SK-N-DZ (cell line): ENCODE measurements around the gene ZNF507.
"Not testable (repeated sequence)": the region's sequence is repeated elsewhere in the genome, so short reads cannot be mapped to it uniquely, and the experiment has no call there.

Experiments
- DNase-seq: peaks from one replicate; pipeline ENCODE4 v3.0.0-alpha.2; 2015; ENCODE audit warnings: low spot score

The ZNF507 gene

GRCh38 chr19:32367948-32368536, 22.6 kb downstream of the ZNF507 start:
- DNase-seq = no peak

- DNase-seq = no peak
These were observed 23.4 kb downstream of the ZNF507 start for GRCh38 chr19:32368787-32369186.

GRCh38 chr19:32372726-32373517, 27.5 kb downstream of the ZNF507 start:
- DNase-seq = no peak

DNA sequence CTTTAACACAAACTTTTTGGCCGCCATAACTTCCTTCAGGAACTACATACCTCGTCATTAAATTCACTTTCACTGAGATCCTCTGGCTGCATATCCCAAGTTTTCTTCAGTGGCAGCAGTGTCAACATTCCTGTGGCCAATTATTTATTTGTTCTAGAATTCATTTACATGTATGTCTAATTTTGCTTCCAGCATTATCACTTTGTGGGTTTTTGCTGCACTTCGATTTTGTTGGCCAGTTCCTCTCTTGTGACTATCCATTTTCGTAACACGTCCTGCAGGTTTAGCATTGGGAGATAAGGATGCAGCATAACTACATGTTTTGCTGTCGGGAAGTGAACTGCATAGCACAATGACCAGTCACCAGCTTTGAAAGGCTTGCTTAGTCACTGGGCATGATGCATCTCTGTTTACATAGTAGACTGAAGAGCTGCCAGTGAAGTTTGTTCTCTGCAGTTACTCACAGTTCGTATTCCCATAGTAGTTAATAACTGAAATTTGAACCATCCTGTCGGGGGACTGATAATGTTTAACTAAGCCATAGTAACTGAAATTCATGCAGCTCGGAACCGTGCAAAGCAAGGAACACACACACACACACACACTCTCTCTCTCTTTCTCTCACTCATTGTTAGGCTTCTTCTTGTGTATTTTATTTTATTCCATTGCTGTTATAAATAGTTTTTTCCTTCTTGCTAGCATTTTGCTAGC, 28.3 kb downstream of the ZNF507 start:
- DNase-seq = no peak

GRCh38 chr19:32374362-32374761, 29.0 kb downstream of the ZNF507 start:
- DNase-seq = not testable (repeated sequence)

DNA sequence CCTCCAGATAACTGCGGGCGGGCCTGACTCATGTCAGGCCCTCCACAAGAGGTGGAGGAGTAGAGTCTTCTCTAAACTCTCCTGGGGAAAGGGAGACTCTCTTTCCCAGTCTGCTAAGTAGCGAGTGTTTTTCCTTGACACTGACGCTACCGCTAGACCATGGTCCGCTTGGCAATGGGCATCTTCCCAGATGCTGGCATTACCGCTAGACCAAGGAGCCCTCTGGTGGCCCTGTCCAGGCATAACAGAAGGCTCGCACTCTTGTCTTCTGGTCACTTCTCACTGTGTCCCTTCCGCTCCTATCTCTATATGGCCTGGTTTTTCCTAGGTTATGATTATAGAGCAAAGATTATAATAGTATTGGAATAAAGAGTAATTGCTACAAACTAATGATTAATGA, 31.7 kb downstream of the ZNF507 start:
- not testable (repeated sequence) for DNase-seq

DNA sequence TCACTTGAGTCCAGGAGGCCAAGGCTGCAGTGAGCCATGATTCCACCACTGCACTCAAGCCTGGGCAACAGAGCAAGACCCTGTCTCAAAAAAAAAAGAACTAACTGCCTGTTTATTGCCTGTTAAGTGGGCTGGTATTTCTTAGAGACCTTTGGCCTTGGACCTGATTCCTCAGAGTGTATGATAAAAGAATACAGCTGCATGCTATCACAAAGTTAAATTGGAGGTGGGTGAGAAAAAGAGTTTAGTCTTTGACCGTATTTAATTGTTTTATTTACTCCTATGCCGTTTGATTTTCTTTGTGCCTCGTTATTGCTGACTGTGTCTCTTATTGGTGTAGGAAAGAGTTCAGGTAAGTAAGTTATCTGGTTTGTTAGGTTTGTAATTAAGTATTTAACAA, 34.9 kb downstream of the ZNF507 start:
- DNase-seq = no peak

- DNase-seq = no peak
These were observed 42.4 kb downstream of the ZNF507 start for GRCh38 chr19:32387701-32388392.

- DNase-seq = no peak
These were observed 43.0 kb downstream of the ZNF507 start for GRCh38 chr19:32388393-32388855.

DNA sequence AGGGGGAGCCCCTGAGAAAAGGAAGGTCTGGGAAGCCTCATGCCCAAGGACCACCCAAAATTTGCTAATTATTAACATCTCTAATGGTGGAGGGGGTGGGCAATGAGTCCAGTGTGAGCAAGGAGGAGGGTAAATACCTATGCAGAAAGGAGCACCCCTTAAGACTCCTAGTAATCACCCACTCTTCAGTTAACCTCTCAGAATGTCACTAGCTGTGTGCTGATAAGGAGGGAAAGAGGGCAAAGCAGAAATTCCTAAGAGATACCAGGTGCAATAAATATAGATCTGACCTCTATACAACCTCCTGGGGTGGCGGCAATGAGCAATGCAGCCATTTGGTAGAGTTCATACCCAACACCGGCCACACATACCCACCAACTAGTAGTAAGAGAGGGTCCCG, 47.5 kb downstream of the ZNF507 start:
- DNase-seq = no peak

DNA sequence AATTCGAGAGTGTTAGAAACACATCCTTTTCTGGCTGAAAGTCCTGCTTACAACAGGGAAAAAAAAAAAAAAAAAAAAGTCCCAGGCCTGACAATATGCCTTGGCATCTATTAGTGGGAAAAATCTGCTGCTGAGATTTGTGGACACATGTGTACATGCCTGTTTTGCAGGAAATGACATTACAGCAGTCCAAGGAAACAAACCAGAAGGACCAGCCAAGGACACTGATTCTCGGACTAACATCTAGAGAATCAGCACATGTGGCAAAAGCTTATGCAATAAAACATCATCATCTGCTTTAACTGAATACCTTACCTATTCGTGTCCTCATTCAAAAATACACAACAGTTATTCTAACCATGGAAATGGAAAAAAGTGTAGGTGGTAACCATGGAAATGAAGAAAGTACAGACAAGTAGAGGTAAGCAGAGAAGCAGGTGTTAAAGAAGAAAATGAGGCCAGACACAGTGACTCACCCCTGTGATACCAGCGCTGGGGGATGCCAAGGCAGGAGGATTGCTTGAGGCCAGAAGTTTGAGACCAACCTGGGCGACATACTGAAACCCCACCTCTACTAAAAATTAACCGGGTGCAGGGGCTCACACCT, 50.7 kb downstream of the ZNF507 start:
- no peak for DNase-seq

- DNase-seq = no peak
These were observed 52.3 kb downstream of the ZNF507 start for GRCh38 chr19:32397671-32398101.

DNA sequence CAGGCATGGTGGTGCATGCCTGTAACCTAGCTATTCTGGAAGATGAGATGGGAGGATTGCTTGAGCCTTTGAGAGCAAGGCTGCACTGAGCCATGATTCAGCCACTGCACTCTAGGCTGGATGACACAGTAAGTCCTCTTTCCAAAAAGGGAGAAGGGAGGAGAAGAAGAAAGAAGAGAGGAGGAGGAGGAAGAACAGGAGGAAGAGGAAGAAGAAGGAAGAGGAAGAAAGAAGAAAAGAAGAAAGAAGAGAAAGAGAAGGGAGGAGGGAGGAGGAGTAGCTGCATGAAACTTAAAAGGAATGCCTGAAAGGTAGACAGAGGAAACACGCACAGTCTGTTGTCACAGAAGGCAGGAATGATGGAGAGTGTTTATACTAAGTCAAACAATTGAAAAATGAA, 56.6 kb downstream of the ZNF507 start:
- no peak for DNase-seq

GRCh38 chr19:32403291-32403995, 58.0 kb downstream of the ZNF507 start:
- DNase-seq = no peak

GRCh38 chr19:32404213-32404932, 59.0 kb downstream of the ZNF507 start:
- DNase-seq = no peak

DNA sequence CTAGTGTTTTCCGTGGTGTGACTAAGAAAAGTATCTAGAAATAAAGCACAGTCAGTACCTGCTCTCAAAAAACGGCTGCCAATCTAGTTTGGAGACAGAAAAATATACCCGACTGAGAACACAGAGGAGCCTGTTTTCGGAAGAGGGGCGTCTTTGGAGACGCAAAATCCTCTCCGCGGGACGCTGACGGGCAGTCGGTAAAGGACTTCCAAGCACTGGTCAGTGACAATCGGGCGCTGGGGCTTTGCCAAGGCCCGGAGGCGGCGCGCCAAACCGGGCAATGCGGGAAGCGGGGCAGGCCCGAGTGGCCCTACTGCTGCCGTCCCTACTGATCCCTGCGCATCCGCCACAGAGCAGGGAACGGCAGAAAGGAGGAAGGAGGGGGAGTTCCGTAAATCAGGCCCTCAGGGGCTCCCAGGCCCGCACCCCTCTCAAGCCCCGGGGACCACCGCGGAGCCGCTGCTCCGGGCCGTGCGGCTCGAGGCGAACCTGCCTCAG, 59.6 kb downstream of the ZNF507 start:
- DNase-seq = no peak

- DNase-seq = peak; percentile 91
These were observed 60.2 kb downstream of the ZNF507 start, which contains the start of gene DPY19L3 for GRCh38 chr19:32405431-32406160. Gene DPY19L3 (plus strand): TSS chr19:32405770. CDS start chr19:32408254, 2,484 bp downstream.

GRCh38 chr19:32406161-32407003, 61.0 kb downstream of the ZNF507 start:
- no peak for DNase-seq
